Effector memory CD4-positive, alpha-beta T cell (primary cell): Measurements from ENCODE around the gene AIRE.

Source experiments
- DNase-seq, 3 donors: peaks; one replicate each; pipeline ENCODE4 v3.0.0-alpha.2; 2020
- H3K27ac ChIP-seq: 2 replicates; pipeline ENCODE4 v1.7.0; 2013; ENCODE audit warnings: mild to moderate bottlenecking, low read length, moderate library complexity; ENCODE audit not compliant: insufficient read depth, poor library complexity, severe bottlenecking
- H3K27me3 ChIP-seq: replicated peaks from 2 replicates; pipeline ENCODE4 v1.7.0; 2013; ENCODE audit warnings: mild to moderate bottlenecking, low read length; ENCODE audit not compliant: insufficient read depth, control insufficient read depth, poor library complexity, severe bottlenecking
- H3K36me3 ChIP-seq: 2 replicates; pipeline ENCODE4 v1.7.0; 2013; ENCODE audit warnings: mild to moderate bottlenecking, low read length, moderate library complexity; ENCODE audit not compliant: control insufficient read depth, insufficient read depth
- H3K4me1 ChIP-seq: 2 replicates; pipeline ENCODE4 v1.7.0; 2013; ENCODE audit warnings: low read length, mild to moderate bottlenecking; ENCODE audit not compliant: control insufficient read depth, insufficient read depth, poor library complexity, severe bottlenecking
- H3K4me3 ChIP-seq: 2 replicates; pipeline ENCODE4 v1.7.0; 2013; ENCODE audit warnings: low read length, low read depth, mild to moderate bottlenecking; ENCODE audit not compliant: insufficient read depth, poor library complexity, severe bottlenecking
- H3K9me3 ChIP-seq: 2 replicates; pipeline ENCODE4 v1.7.0; 2013; ENCODE audit warnings: mild to moderate bottlenecking, low read length, moderate library complexity; ENCODE audit not compliant: control insufficient read depth

AIRE gene

DNA sequence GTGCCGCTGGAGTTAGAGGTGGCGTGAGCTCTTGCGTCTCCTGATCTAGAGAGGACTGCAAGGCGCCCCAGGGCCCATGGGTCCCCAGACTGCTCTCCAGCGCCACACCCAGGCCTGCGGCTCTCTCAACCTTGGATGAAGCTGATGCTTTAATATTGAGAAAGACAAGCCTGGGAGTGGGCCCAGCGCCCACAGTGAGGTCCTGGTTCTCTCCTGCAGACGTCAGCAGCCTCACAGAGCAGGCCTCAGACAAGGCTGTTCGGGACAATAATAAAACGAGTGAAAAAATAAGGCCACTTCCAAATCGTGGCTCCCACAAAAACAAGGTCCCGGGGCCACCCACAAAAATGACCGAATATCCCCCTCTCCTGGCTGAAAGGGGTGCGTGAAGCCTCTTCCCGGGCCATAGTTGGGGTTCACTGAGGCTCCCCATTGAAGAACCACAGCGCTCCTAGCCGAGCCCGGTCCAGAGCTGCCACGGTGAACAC lies 18.0 kb upstream of the AIRE start:
- Histone ChIP-seq H3K27me3 (no peaks in the 10 kb centered on the region), H3K9me3 (no peaks in the 10 kb centered on the region), H3K4me3 (no peak overlapping the region), H3K36me3 (no peaks in the 10 kb centered on the region), H3K4me1 (no peaks in the 10 kb centered on the region), H3K27ac (no peak overlapping the region)
- DNase-seq: no peak

DNA sequence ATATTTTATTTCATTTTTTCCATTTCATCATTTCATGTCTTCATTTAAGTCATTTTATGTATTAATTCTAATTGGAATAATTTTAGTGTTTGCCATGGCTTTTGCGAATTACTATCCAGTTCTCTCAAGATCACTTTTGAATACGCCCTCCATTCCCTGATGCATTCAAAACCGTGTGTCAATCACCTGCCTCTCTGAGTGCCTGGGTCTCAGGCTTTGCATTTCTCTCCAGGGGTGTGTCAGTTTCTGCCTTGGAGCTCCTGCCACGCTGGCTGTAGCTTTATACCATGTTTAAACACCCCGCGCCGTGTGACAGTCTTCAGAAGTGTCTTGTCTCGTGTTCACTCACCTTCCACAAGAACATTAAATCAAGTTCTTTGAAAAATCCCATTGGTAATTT lies 16.6 kb upstream of the AIRE start:
- DNase-seq: no peak
- Histone ChIP-seq H3K9me3 (no peaks in the 10 kb centered on the region), H3K27me3 (no peaks in the 10 kb centered on the region), H3K4me1 (no peaks in the 10 kb centered on the region), H3K27ac (no peak overlapping the region), H3K36me3 (no peaks in the 10 kb centered on the region), H3K4me3 (no peak overlapping the region)

DNA sequence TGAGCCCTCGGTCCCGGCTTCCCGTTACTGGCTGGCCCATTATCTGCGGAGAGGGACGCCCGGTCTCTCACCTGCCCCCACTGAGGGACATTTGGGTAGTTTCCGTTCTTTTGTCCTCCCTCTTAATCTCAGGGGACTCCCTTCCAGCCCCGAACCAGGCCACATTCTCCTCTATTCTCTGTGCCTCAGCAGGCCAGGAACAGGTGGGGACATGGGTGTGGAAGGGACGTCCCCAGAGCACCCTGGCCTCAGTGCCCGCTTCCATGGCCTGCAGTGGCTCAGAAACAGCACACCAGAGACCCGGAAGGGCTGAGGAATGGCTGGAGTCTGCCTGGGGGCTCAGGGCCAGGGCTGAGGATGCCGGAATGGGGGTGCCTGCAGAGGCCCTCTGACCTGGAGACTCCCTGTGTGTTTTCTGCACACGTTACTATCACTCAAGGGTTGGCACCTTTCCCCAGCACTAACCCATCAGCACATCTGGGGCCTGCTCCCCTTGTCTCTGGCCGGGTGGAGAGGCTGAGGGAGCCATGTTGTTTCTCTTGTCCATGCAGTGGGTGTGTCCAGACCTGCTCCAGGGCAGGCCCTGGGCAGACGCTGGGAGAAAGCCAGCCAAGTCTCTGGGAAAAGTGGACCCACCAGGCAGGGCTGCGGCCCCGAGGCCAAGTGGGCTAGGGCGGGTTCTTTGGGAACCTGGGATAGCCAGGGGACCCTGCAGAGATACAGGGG lies 14.0 kb upstream of the AIRE start:
- no peaks in the 10 kb centered on the region for H3K9me3 ChIP-seq
- H3K36me3 ChIP-seq: no peaks in the 10 kb centered on the region
- no peaks in the 10 kb centered on the region for H3K27me3 ChIP-seq
- DNase-seq: no peak
- no peaks in the 10 kb centered on the region for H3K4me1 ChIP-seq
- H3K4me3 ChIP-seq: no peak overlapping the region
- H3K27ac ChIP-seq: no peak overlapping the region

DNA sequence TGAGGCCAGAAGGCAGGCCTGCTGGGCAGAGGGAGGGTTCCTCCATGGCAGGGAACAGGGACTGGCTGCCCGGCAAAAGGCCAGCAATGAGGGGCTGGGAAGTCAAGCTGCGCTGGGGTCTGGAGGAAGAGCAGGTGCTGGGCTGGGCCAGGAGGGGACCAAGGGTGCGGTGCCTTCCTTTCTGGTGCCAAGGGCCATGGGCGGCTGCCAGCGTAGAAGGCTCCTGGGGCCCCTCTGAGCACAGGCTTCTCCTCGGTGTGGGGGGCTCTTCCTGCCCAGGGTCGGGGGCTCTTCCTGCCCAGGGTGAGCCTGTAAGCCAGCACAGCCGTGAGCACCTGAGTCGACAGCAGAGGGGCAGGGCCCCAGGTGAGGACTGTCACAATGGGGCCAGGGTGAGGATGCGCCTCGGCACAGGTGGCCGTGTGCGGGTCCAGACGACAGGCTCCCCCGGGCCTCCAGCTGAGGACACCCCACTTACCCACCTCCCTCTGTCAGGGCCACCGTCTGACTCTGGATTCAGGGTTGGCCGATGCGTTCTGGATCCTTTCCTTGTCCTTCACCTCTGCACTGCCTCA lies 13.3 kb upstream of the AIRE start:
- Histone ChIP-seq H3K27ac (no peak overlapping the region), H3K9me3 (no peaks in the 10 kb centered on the region), H3K4me3 (no peak overlapping the region), H3K4me1 (no peaks in the 10 kb centered on the region), H3K27me3 (no peaks in the 10 kb centered on the region), H3K36me3 (no peaks in the 10 kb centered on the region)
- DNase-seq: no peak

DNA sequence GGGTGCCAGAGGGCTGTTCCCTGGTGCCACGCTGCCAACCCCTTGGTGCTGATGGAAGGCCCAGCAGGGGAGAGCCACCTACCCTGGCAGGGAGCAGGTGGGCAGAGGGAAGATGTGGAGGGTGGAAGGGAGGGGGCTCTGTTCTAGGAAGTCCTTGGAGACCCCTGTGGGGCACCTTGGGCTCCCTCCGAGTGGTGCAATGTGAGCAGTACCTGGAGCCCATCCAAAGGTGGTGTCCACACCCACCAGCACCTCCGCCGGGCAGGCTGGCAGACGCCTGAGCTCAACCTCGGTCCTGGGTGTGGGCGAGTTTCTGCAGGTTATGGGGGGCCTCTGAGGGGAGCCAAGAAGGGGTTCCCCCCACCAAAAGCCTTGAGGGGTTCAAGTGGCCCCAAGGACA lies 12.6 kb upstream of the AIRE start:
- DNase-seq: no peak
- Histone ChIP-seq H3K4me1 (no peaks in the 10 kb centered on the region), H3K27me3 (no peaks in the 10 kb centered on the region), H3K9me3 (no peaks in the 10 kb centered on the region), H3K27ac (no peak overlapping the region), H3K36me3 (no peaks in the 10 kb centered on the region), H3K4me3 (no peak overlapping the region)

DNA sequence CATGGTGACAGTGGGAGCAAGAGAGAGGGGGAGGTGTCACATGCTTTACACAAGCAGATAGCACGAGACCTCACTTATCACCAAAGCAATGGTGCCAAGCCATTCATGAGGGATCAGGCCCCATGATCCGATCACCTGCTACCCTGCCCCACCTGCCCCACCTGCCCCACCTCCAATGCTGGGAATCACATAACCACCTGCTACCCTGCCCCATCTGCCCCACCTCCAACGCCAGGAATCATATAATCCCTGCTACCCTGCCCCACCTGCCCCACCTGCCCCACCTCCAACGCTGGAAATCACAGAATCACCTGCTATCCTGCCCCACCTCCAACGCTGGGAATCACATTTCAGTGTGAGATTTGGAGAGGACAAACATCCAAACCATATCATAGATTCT lies 10.6 kb upstream of the AIRE start:
- H3K27ac ChIP-seq: no peak overlapping the region
- H3K4me1 ChIP-seq: no peaks in the 10 kb centered on the region
- no peak for DNase-seq
- no peaks in the 10 kb centered on the region for H3K36me3 ChIP-seq
- no peaks in the 10 kb centered on the region for H3K9me3 ChIP-seq
- no peak overlapping the region for H3K4me3 ChIP-seq
- no peaks in the 10 kb centered on the region for H3K27me3 ChIP-seq

DNA sequence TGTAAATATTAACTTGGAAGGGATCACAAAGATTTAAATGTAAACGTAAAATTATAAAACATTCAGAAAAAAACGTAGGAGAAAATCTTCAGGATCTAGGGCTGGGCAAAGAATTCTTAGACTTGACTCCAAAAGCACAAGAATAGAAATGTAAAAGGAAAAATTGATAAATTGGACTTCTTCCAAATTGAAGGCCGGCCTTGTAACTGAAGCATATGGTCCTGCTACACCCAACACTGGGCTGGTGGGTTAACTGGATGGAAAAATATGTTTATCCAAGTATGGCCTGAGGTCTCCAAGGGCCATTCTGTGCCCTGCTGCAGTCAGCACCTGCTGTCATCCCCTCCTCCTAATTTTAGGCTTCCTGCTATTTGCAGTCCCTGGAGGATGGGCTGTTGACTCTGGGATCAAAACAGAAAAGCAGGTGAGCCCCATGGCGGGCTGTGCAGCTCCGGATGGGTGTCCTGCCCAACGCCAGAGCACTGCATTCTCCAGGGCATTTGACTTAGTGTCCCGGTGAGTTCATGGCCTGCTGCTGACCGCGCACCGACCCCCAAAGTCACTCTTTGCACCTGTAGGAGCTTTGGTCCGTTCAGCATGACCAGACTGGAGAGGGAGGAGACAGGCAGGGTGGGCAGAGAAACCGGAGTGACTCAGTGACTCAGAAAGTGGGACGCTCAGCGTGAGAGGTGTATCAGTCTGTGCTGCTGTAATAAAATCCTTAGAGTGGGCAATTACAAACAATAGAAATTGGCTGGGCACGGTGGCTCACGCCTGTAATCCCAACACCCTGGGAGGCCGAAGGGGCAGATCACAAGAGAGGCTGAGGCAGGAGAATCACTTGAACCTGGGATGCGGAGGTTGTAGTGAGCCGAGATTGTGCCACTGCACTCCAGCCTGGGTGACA lies 6.1 kb upstream of the AIRE start:
- Histone ChIP-seq H3K4me3 (no peak overlapping the region), H3K4me1 (no peaks in the 10 kb centered on the region), H3K27me3 (no peaks in the 10 kb centered on the region), H3K9me3 (no peaks in the 10 kb centered on the region), H3K36me3 (no peaks in the 10 kb centered on the region), H3K27ac (no peak overlapping the region)
- DNase-seq: no peak

DNA sequence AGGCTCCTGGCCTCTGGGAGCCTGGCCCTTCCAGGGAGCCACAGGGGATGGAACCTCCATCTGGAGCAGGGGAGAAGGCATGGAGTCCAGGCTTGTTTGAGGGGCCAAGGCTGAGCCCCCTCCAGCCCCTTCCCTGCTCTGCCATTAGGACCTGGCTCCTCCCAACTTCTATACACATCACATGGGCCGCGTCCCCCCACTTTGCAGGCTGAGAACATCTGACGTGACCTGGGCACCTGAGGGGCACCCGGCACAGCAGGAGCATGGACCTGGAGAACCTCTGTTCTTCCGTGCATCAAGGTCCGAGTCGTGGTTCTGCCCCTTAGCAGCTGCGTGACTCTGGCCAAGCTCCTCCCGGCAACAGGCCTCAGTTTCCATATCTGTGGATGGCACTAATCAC lies 3.9 kb upstream of the AIRE start:
- no peak for DNase-seq
- Histone ChIP-seq H3K36me3 (no peaks in the 10 kb centered on the region), H3K4me3 (no peak overlapping the region), H3K27me3 (no peaks in the 10 kb centered on the region), H3K4me1 (no peaks in the 10 kb centered on the region), H3K27ac (no peak overlapping the region), H3K9me3 (no peaks in the 10 kb centered on the region)

DNA sequence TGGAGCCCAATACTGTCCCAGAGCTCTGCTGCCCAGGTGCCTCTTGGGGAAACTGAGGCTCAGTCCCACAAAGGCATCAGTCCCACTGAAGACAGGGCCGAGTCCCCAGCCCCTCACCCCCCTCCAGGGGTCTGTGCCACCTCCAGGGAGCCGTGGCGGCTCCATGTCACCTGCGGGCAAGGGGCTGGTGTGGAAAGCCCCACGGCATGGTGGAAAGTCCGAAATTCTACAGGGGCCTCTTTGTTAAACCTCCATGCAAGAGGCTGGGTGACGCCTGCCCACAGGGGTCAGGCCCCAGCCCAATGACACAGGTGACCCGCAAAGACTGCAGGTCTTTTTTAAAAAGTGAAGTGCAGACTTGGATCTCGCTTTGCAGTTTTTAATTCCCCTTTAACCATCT lies 3.3 kb upstream of the AIRE start:
- Histone ChIP-seq H3K27ac (no peak overlapping the region), H3K9me3 (no peaks in the 10 kb centered on the region), H3K4me1 (no peaks in the 10 kb centered on the region), H3K27me3 (no peaks in the 10 kb centered on the region), H3K36me3 (no peaks in the 10 kb centered on the region), H3K4me3 (no peak overlapping the region)
- DNase-seq: no peak
